Stimulated activated CD4-positive, alpha-beta T cell treated with anti-CD3 and anti-CD28 coated beads, Interleukin-2, amount 100 ng/mL, for 4 hours (primary cell): Measurements from ENCODE around the gene ORM1.
"Not testable (repeated sequence)": the region's sequence is repeated elsewhere in the genome, so short reads cannot be mapped to it uniquely, and the experiment has no call there.

Experiments
- DNase-seq: peaks from one replicate; pipeline ENCODE4 v3.0.0-alpha.2; 2020; ENCODE audit warnings: low read depth

The ORM1 gene

DNA sequence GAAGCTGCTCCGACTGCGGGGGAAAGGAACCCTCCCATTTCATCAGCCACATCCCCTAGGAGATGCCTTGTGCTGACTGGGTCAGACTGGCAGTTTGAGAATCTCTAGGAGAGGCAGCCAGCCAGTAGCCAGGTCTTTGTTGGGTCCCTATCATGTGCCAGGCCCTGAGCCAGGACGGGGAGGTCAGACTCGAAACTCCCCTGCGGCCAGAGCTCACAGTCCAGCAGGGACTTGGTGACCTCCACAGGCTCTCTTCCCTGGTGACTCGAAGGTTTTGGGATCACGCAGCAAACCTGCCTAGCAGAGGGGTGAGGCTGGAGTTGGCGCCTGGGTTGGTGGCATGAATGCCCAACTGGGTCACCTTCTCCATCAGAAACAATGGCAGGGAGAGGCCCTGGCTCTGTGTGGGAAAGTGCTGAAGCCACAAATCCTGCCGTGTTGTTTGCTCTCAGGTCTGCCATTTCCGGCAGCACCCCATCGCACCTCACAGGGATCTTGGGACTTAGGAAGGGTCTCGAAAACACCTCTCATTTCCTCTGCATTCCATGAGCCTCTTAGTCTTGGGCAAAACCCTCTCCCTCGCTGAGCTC is 14.4 kb upstream of the ORM1 start:
- no peak for DNase-seq

GRCh38 chr9:114309096-114309495 is 13.8 kb upstream of the ORM1 start:
- no peak for DNase-seq

GRCh38 chr9:114310471-114311450 is 12.1 kb upstream of the ORM1 start:
- DNase-seq: no peak

DNA sequence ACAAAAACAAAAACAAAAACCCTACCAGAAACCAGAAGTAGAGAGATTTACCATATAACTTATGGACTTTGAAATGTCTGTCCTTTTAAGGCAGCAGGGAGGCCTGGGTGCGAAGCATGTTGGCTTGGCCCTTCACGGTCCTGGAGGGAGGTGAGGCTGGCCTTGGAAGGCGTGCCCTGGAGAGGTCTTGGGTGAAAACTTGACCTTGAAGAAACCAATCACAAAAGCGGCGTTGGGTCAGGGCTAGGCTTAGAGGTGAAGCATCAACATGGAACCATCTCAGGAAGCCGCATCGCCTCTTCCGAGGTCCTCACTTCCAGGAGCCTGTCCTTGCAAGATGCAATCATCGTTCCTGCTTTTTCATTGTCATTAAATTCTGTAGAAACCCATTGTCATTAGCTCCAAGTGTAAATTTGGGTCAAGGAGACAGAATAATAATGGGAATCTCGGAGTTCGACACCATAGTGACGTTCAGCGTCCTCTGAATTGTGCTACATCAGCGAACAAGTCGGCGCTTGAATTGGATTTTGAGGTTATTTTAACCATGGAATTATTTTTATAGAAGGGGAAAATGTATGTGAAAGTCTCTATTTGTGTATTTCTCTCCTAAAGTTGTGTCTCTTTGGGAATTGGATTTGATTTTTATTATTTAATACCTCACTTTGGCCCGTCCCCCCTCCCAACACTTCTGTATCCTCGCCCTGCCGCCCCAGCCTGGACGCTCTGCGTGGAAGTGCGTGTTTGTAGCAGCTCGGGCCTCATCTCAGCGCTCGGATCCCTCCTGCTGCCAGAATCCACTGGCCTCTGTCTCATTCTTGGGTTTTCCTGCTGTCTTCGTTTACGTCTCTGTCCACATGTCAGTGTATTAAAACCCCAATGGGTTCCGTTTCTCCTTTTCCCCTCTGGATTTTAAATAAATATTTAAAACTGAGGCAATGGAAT is 11.1 kb upstream of the ORM1 start:
- no peak for DNase-seq

DNA sequence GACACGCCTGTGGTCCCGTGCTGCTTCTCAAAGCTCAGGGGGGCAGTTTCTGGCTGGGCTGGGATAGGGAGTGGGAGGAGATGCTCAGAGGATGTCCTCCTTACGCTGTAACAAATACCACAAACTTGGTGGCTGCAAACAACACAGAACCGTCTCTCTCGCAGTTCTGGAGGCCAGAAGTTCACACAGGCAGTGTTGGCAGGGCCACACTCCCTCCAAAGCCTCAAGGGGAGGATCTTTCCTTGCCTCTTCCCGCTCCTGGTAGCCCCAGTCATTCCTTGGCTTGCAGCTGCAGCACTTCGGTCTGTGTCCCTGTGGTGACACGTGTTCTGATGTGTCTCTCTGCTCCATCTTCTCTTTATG is 10.4 kb upstream of the ORM1 start:
- DNase-seq: no peak

GRCh38 chr9:114313186-114313585 is 9.7 kb upstream of the ORM1 start:
- no peak for DNase-seq

DNA sequence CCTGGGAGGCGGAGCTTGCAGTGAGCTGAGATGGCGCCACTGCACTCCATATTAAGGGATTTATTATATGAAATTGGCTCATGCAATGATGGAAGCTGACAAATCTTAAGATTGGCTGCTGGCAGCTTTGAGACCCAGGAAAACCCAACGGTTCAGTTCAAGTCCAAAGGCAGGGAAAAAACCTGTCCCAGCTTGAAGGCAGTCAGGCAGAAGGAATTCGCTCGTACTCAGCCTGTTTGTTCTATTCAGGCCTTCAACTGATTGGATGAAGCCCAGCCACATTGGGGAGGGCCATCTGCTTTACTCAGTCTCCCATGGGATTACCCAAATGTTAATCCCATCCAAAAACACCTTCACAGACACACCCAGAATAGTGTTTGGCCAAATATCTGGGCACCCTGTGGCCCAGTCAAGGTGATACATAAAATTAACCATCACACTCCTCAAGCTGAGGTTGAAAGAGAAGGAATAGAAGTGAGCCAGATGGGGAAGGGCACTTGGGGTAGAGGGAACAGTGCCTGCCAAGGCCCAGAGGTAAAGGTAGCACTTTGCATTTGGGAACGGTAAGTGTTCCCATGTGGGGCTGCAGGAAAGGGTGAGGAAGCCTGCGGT is 8.5 kb upstream of the ORM1 start:
- no peak for DNase-seq

GRCh38 chr9:114314881-114315722 is 7.8 kb upstream of the ORM1 start:
- DNase-seq: no peak

DNA sequence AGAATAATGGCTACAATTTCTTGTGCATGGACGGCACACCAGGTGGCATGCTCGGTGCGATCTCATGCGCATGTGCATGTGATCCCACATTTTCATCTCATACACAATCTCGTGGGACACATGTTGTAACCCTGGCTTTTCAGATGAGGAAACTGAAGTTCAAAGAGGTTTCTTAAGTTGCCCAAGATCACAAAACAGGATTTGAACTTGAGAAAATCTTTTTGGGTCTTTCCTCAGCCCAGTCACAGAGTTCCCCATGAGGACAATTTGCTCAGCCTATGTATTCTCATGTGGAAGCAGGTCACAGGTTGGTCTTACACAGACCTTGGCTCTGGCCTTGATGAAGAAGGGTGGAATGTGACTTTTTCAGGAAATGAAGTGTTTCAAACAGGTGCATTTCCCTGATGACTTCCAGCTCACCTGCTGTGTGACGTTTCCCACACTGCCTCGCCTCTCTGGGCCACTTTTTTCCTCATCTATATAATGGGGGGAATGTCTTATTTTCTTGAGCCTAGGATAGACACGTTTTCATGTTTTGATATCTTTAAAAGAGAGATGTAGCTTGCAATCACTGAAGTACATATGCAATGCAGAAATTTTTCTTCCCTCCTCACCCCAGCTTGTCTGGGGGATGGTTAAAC is 7.1 kb upstream of the ORM1 start:
- DNase-seq: no peak

GRCh38 chr9:114316605-114317230 is 6.2 kb upstream of the ORM1 start:
- no peak for DNase-seq

GRCh38 chr9:114317665-114318357 is 5.1 kb upstream of the ORM1 start:
- no peak for DNase-seq

GRCh38 chr9:114318416-114318815 is 4.5 kb upstream of the ORM1 start:
- no peak for DNase-seq

DNA sequence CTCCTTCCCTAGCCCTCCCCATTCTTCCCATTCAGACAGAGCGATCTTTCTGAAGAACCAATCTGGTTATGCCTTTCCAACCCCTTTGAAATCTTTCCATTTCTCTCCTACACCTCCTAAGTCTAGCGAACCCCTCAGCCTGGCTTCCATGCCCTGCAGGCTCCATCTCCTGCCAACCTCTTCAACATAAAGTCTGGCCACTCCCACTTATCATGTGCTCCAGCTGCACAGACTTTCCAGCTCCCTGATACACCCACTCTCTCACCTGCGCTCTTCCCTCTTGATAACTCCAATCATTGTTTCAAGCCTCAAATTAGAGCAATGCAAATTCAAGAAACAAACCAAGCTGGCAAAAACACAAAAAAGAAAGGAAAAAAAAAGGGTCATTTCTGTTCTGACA is 3.8 kb upstream of the ORM1 start:
- no peak for DNase-seq

DNA sequence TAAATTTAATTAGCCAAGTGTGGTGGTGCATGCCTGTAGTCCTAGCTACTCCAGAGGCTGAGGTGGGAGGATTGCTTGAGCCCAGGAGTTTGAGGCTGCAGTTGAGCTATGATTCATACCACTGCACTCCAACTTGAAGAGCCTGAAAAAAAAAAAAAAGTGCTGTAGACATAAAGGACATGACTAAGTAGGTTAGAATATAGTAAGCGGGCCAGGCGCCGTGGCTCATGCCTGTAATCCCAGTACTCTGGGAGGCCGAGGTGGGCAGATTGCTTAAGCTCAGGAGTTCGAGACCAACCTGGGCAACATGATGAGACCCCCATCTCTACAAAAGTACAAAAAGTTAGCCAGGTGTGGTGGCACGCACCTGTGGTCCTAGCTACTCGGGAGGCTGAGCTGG is 2.2 kb upstream of the ORM1 start:
- DNase-seq: not testable (repeated sequence)

- no peak for DNase-seq
Measured at GRCh38 chr9:114321759-114322158, 1.1 kb upstream of the ORM1 start.

GRCh38 chr9:114322160-114322818 is 609 bp upstream of the ORM1 start:
- DNase-seq: not testable (repeated sequence)

GRCh38 chr9:114323849-114324248 is 951 bp downstream of the ORM1 start:
- DNase-seq: not testable (repeated sequence)

GRCh38 chr9:114324492-114324891 is 1.6 kb downstream of the ORM1 start:
- DNase-seq: no peak

DNA sequence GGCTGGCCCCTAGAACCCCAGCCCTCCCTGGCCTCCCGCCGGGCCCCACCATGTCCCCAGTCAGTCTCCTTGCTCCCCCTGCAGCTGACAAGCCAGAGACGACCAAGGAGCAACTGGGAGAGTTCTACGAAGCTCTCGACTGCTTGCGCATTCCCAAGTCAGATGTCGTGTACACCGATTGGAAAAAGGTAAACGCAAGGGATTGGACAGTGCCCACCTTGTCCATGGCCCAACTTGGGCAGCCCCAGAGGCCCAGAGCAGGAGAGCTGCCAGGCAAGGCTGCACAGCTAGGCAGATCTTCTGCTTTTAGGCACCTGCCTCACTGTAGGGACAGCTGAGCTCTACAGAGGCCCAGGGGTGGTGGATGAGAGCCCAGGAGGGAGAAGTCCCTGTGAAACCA is 2.1 kb downstream of the ORM1 start:
- DNase-seq: not testable (repeated sequence)
